HK-2 (cell line): ENCODE measurements around the gene FBXO17.
"Not testable (repeated sequence)": the region's sequence is repeated elsewhere in the genome, so short reads cannot be mapped to it uniquely, and the experiment has no call there.

Experiments used
- DNase-seq: peaks from one replicate; pipeline ENCODE4 v3.0.0-alpha.2; 2018; ENCODE audit not compliant: unreplicated experiment

The FBXO17 gene, protein sequence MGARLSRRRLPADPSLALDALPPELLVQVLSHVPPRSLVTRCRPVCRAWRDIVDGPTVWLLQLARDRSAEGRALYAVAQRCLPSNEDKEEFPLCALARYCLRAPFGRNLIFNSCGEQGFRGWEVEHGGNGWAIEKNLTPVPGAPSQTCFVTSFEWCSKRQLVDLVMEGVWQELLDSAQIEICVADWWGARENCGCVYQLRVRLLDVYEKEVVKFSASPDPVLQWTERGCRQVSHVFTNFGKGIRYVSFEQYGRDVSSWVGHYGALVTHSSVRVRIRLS

GRCh38 chr19:38975214-38975860, at the start of gene FBXO17:
Gene FBXO17, minus strand, starts transcription at chr19:38975742. Its CDS starts 25,423 bp downstream, at chr19:38950319.
- DNase-seq, result no peak

- DNase-seq, result no peak
These were observed 49.5 kb upstream of the FBXO17 start for GRCh38 chr19:39024875-39025641.

- no peak for DNase-seq
These were observed 45.5 kb upstream of the FBXO17 start for GRCh38 chr19:39021063-39021462.

- no peak for DNase-seq
These were observed 42.1 kb upstream of the FBXO17 start for GRCh38 chr19:39017646-39018045.

DNA sequence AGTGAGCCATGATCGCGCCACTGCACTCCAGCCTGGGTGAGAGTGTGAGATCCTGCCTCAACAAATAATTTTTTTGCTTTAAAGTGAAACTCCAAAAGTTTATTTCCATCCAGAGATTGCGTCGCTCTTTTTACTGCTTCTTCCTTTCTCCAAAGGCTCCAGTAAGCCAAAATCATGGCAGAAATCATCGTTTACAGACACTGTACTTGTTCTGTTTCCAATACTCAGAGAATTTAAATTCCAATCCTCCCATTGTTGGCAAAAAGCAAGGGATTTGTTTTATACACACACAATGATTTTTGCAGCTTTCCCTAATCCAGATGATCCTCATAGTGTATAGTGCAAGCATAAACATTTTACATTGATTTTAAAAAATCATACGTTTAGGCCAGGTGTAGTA, 41.5 kb upstream of the FBXO17 start:
- DNase-seq, result no peak

DNA sequence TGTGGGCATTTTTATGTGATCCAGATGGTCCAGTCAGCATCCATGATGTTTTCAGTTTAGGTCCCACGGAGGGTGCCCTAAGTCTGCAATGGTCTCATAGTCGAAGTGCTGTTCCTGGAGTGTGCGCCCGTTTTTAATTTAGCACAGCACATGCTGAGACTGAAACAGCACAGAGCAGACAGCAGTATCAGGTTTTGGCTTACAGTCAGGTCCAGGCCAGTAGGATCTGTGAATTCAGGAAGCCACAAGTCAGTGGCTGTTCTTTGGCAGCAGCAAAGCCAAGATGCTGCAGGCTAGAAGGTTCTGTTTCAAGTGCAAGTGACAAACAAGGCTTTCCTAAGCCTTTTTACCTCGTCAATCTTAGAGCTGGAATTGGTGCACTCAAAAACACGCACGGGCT, 38.5 kb upstream of the FBXO17 start:
- no peak for DNase-seq

DNA sequence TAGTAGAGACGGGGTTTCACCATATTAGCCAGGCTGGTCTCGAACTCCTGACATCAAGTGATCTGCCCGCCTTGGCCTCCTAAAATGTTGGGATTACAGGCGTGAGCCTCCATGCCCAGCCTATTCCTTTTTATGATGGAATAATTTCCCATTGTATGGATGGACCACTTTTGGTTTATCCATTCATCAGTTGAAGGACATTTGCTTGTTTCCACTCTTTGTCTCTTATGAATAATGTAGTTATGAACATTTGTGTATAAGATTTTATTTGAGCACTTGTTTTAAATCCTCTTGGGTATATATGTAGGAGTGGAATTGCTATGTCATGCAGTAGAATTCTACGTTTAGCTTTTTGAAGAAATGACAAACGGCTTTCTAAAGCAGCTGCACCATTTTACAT, 33.5 kb upstream of the FBXO17 start:
- no peak for DNase-seq

DNA sequence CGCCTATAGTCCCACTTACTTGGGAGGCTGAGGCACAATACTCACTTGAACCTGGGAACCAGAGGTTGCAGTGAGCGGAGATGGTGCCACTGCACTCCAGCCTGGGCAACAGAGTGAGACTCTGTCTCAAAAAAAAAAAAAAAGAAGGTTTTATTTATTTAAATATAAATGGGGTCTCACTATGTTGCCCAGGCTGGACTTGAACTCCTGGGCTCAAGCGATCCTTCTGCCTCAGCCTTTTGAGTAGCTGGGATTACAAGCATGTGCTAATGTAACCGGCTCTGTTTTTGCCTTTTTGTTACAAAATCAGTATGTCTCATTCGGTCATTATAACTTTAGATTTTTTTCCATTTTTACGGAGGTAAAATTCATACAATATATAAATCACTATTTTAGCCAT, 32.6 kb upstream of the FBXO17 start:
- no peak for DNase-seq

DNA sequence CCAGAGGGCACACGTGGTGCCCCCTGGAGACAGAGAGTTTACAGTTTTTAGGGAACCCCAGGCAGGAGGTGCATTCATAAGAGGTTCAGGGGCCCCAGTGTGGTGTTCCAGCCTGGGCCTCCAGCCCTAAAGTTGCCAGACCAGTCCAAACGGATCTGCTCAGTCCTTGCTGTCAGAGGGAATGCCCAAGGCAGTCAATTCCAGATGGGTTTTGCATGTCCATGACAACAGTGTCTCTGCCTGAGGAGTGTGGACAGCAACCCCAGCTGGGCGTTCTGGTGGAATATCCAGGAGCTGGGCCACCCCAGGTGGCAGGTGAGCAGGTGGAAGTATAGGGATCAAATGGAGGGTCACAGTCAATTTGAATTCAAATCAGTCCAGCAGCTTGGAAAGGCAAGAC, 31.6 kb upstream of the FBXO17 start:
- DNase-seq, result no peak

DNA sequence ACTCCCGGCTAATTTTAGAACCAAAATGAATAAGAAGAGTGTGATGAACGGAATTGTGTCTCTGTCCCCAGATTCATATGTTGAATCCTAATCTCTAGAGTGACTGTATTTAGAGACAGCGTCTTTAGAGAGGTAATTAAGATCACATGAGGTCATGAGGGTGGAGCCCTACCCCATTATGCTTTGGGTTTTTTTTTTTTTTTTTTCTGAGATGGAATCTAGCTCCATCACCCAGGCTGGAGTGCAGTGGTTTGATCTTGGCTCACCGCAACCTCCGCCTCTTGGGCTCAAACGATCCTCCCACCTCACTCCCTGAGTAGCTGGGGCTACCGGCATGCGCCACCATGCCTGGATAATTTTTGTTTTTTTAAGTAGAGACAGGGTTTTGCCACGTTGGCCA, 28.9 kb upstream of the FBXO17 start:
- DNase-seq, result no peak

- no peak for DNase-seq
These were observed 28.3 kb upstream of the FBXO17 start for GRCh38 chr19:39003796-39004195.

DNA sequence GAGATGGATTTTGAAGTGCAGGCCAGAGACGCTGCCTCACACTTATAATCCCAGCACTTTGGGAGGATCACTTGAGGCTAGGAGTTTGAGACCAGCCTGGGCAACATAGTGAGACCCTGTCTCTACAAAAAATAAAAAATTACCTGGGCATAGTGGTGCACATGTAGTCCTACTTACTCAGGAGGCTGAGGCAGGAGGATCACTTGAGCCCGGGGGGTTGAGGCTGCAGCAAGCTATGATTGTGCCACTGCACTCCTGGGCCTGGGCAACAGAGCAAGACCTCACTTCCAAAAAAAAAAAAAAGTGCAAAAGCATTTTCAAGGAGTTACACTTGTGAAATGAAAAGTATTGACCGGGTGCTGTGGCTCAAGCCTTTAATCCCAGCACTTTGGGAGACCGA, 27.6 kb upstream of the FBXO17 start:
- no peak for DNase-seq

DNA sequence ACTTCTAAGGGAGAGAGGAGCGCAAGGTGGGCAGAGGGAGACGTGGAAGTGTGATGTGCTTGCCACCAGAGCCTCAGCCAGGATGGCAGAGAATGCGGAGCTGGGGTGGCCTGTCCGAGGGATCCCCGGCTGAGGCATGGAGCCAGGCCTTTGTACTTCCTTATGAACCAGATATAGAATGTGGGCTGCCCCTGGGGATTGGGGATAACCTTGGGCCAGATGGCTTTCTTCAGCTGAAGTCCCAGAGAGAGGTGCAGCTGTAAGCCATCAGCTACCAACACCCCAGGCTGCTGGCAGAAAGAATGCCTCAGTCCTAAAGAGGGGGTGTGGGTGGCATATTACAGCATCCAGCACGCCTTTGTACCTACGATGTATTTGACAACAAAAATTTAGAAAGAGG, 25.5 kb upstream of the FBXO17 start:
- no peak for DNase-seq

GRCh38 chr19:38997576-38997975, 22.0 kb upstream of the FBXO17 start:
- not testable (repeated sequence) for DNase-seq

DNA sequence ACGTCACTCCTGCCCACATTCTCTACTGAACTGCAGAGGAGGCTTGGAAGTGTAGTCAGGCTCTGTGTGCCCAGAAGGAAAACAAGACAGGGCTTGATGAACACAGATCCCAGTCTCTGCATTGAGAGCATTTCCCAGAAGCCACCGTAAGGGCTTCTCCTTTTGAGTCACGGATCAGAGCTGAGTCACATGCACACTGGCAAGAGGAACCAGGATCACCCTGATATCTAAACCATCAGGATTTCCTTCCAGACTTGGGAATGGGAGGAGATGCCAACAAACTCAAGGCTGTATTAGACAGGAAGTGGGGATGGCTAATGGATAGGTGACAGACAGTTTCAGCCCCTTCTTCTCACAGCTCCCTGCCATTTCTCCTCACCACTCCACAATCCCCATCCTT, 17.7 kb upstream of the FBXO17 start:
- peak; percentile 37 for DNase-seq

GRCh38 chr19:38990949-38991697, 15.6 kb upstream of the FBXO17 start:
- DNase-seq, result peak; percentile 69

GRCh38 chr19:38989614-38990013, 14.1 kb upstream of the FBXO17 start:
- not testable (repeated sequence) for DNase-seq

- DNase-seq, result peak; percentile 49
These were observed 13.6 kb upstream of the FBXO17 start for GRCh38 chr19:38989066-38989605.

- DNase-seq, result not testable (repeated sequence)
These were observed 13.1 kb upstream of the FBXO17 start for GRCh38 chr19:38988627-38989026.

GRCh38 chr19:38987745-38988144, 12.2 kb upstream of the FBXO17 start:
- not testable (repeated sequence) for DNase-seq

DNA sequence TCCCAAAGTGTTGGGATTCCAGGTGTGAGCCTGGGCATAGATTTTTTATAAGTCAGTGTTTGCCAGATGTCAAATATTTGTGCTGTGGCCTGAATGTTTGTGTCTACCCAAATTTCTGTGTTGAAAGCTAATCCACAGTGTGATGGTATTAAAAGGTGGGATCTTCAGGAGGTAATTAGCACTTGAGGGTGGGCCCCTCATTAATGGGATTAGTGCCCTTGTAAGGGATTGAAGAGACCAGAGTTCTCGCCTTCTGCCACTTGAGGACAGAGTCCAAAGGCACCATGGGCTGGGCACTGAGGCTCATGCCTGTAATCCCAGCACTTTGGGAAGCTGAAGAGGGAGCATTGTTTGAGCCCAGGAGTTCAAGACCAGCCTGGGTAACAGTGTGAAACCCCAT, 9.7 kb upstream of the FBXO17 start:
- DNase-seq, result no peak
